Lower leg skin (tissue), 4 donors: ENCODE data around the gene RGL4. TPM values are rescaled to one million over a fixed set of nuclear protein-coding genes. Genes with fewer than 3 reads are reported as not detected.

Experiments
- DNase-seq, 2 donors: peaks; one replicate each; pipeline ENCODE4 v3.0.0-alpha.2; 2019; ENCODE audit warnings: low spot score in 2 of 2
- H3K4me3 ChIP-seq: fragments of 200-600 bp; sonication (generic); 2 replicates; pipeline ENCODE4 v1.5.1; 2017; ENCODE audit warnings: mild to moderate bottlenecking, low read depth; ENCODE audit not compliant: poor library complexity, severe bottlenecking
- CTCF ChIP-seq, 3 donors: fragments of 450-650 bp; IDR thresholded peaks; one replicate each; pipeline ENCODE4 v1.5.1; 2016; ENCODE audit warnings: antibody characterized with exemption in 3 of 3, mild to moderate bottlenecking in 3 of 3, moderate library complexity in 2 of 3
- POLR2A ChIP-seq, 2 donors: fragments of 450-650 bp; IDR thresholded peaks; one replicate each; pipeline ENCODE4 v1.6.1; 2016 to 2017; ENCODE audit warnings: antibody characterized with exemption in 2 of 2, mild to moderate bottlenecking in 1 of 2, moderate library complexity in 1 of 2
- WGBS, 2 donors: methylation state at CpG; one replicate each; pipeline ENCODE4 v1.1.5; 2018; 5-methylcytosine and 5-hydroxymethylcytosine counted together
- intact Hi-C: fragments of 100-400 bp; cut with DNase I; formaldehyde crosslinking; loops from one replicate; pipeline ENCODE4 v1.15.0; 2023; ENCODE audit warnings: low total_unique reads
- total RNA-seq, 4 donors: library from RNA; depleted of rRNA; stranded (reverse); fragments of >200 nt; gene quantifications; one replicate each; pipeline ENCODE4 v1.1.0, GENCODE V29; 2016

Gene RGL4
- total RNA-seq, 4 donors from 2014 or later: 0.39 TPM; not detected in 3

- no peak for TF ChIP-seq CTCF (IDR thresholded peaks at IDR 0.05)
- WGBS, 2 donors: 89 to 90% methylated on average over 7 of the region's 7 CpGs
- intact Hi-C loops: no loop called here
- H3K4me3 ChIP-seq: no peak overlapping the region
- DNase-seq: no peak
These were observed 9.9 kb downstream of the RGL4 start for GRCh38 chr22:23700706-23701105.

GRCh38 chr22:23704062-23704461 is 13.2 kb downstream of the RGL4 start:
- TF ChIP-seq POLR2A (IDR thresholded peaks at IDR 0.05) (no peak), CTCF (IDR thresholded peaks at IDR 0.05) (no peak)
- WGBS, 2 donors: 85 to 93% methylated on average over 5 of the region's 5 CpGs
- DNase-seq: no peak
- intact Hi-C loops: no loop called here
- no peak overlapping the region for H3K4me3 ChIP-seq

- no peak for DNase-seq
- 82 to 90% methylated on average over 3 of the region's 3 CpGs for WGBS, 2 donors
- TF ChIP-seq CTCF (IDR thresholded peaks at IDR 0.05) (no peak), POLR2A (IDR thresholded peaks at IDR 0.05) (no peak)
- H3K4me3 ChIP-seq: no peak overlapping the region
- intact Hi-C loops: no loop called here
These were observed 14.0 kb downstream of the RGL4 start for GRCh38 chr22:23704829-23705228.

GRCh38 chr22:23705358-23705757 is 14.5 kb downstream of the RGL4 start:
- intact Hi-C loops: no loop called here
- no peak for DNase-seq
- no peak for TF ChIP-seq POLR2A (IDR thresholded peaks at IDR 0.05)
- no peak for TF ChIP-seq CTCF (IDR thresholded peaks at IDR 0.05)
- no peak overlapping the region for H3K4me3 ChIP-seq
- WGBS, 2 donors: 76 to 84% methylated on average over 3 of the region's 3 CpGs

GRCh38 chr22:23708270-23708669 is 17.5 kb downstream of the RGL4 start:
- intact Hi-C loops: no loop called here
- no peak for DNase-seq
- TF ChIP-seq POLR2A (IDR thresholded peaks at IDR 0.05): no peak
- TF ChIP-seq CTCF (IDR thresholded peaks at IDR 0.05): no peak
- no peak overlapping the region for H3K4me3 ChIP-seq
- WGBS, 2 donors: 81 to 90% methylated on average over 1 of the region's 1 CpG

- H3K4me3 ChIP-seq: no peak overlapping the region
- TF ChIP-seq POLR2A (IDR thresholded peaks at IDR 0.05) (no peak), CTCF (IDR thresholded peaks at IDR 0.05) (no peak)
- DNase-seq: no peak
- 79 to 83% methylated on average over 2 of the region's 2 CpGs for WGBS, 2 donors
- intact Hi-C loops: no loop called here
These were observed 18.3 kb downstream of the RGL4 start for GRCh38 chr22:23709107-23709506.
